GM19463 (cell line): ENCODE data around the gene OTUD7B.

Source experiments
- ATAC-seq: cut with Tn5 transposase; IDR thresholded peaks from one replicate; pipeline ENCODE4 v1.9.1; 2021; ENCODE audit warnings: mild to moderate bottlenecking, moderate library complexity; ENCODE audit not compliant: unreplicated experiment

Gene OTUD7B

DNA sequence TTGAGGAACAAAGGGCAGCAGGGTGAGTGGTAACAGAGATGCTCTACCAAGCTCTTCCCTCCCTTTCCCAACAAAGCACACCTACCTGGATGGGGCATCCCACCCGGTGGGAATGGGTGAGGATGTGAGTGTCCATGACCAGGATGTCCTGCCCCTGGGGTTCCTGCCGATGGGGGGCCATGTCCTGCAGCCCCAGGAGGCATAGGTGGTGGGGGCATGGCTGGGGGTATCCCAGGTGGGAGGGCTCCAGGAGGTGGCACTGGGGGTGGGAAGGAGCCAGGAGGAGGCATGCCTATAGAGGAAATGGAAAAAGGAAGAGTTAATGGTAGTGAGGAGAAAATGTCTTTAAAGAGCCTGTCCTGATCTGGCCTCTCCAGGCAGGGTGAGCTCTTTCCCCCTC is 84.8 kb downstream of the OTUD7B start:
- no peak for ATAC-seq

DNA sequence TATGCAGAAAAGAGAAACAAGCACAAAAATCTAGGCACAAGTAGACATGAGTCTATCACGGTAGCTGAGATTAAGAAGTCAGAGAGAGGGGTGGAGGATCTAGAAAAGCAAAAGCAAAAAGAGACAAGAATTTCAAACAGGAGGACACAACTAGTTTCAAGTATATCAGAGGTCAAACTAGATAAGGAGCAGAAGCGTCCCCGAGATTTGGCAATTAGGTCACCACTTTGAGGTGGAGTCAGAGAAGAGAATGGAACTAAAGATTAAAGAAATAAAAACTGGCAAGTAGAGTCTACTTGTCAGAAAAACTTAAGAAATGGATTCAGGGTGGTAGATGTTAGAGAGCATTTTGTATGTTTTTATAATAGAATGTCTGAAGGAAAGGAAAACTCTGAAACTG is 85.2 kb downstream of the OTUD7B start:
- no peak for ATAC-seq

GRCh38 chr1:149923626-149924025 is 86.9 kb downstream of the OTUD7B start:
- no peak for ATAC-seq

DNA sequence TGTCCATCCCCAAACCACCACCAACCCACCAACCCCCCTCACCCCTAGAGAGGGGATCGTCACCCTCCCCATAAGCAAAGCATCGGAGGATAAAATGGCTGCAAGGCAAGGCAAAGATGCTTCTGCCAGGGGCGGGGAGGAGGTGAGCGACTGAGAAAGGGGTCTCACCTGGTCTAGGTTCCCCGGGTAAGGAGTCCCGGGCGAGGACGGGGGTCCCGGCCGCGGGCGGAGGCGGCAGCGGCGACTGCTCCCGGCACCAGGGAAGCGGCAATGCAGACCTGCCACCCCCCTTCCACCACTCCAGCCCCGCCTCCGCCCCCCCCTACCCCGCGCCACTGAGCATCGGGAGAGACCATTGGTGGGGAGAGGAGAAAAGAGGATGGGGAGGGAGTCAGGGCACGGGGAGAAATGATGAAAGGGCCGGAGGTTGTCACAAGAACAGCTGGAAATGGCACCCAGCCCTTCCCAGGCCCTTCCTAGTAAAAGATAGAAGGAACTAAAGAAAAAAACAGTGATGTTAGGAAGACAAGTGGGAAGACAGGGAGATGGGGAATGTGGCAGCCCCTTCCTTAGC is 92.9 kb downstream of the OTUD7B start, which contains the start of gene SV2A:
TSS of gene SV2A (minus strand) at position 274 of the 574 bp plus-strand sequence. CDS start 4,004 bp downstream, outside the sequence.
- ATAC-seq: no peak

DNA sequence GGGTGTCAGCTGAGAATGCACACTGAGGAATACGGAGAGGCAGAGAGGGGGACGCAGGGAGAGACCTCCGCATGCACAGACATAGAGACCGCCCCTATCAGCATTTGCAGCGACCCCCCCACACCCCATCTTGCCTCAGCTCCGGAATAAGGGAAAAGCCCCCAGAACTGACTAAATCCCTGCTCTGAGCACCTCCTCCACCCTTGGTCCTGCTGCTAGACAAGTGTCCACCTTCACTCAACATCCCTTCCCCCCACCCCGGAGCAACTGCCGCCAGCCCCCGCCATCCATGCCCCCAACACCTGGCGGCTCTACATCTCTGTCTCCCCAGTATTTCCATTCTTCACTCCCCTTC is 93.7 kb downstream of the OTUD7B start:
- ATAC-seq: no peak

DNA sequence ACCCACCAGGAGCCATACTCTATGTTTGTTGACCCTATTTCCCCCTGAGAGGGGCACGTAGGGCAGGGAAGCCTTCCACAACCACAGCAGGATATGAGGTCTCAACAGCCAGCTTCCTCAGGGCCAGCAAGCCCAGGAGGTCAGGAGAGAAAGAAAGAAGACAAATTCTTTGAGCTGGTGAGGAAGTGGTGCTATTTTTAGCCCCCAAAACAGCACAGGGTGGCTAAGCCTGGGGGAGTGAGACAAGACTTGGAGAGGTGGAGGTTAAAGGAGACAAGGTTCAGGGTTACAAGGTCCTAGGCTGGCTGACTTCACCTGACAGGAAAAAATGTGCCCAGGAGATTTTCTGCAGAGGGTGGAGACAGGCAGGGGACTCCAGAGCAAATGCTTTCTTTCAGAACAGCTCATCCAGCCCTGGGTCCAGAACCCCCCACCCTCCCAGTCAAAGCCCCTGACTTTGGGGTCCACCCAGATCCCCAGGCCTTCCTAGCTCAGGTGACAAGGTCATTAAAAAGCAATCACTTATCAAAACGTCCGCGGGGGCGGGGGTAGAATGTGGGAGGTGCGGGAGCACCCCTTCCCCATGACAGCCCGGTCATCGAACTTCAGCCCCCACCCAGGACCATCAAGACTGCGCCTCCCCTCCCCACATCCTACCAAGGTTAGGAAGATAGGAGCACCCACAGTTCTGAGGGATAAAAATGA is 94.2 kb downstream of the OTUD7B start:
- ATAC-seq: no peak

GRCh38 chr1:149915429-149916192 is 94.9 kb downstream of the OTUD7B start:
- ATAC-seq: no peak

DNA sequence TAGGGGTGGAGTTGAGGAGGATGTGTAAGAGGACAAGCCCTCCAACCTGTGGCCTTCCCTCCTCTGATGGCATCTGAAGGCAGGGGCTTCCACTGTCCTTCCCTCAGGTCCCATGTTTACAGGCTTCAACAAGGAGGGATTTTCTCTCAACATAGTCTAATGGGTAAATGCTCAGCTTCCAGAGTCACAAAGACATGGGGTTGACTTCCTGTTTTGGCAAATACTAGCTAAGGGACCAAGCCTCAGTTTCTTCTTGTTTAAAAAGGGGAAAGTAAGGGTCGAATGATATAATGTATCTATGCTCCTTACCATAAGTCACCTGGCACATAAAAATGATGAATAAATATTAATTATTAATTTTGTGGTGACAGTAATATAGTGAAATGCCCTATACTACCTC is 96.0 kb downstream of the OTUD7B start:
- ATAC-seq: no peak

- ATAC-seq: no peak
Measured at GRCh38 chr1:149906570-149907075, 103.9 kb downstream of the OTUD7B start.

- ATAC-seq: no peak
Measured at GRCh38 chr1:149903836-149904491, 106.6 kb downstream of the OTUD7B start.

DNA sequence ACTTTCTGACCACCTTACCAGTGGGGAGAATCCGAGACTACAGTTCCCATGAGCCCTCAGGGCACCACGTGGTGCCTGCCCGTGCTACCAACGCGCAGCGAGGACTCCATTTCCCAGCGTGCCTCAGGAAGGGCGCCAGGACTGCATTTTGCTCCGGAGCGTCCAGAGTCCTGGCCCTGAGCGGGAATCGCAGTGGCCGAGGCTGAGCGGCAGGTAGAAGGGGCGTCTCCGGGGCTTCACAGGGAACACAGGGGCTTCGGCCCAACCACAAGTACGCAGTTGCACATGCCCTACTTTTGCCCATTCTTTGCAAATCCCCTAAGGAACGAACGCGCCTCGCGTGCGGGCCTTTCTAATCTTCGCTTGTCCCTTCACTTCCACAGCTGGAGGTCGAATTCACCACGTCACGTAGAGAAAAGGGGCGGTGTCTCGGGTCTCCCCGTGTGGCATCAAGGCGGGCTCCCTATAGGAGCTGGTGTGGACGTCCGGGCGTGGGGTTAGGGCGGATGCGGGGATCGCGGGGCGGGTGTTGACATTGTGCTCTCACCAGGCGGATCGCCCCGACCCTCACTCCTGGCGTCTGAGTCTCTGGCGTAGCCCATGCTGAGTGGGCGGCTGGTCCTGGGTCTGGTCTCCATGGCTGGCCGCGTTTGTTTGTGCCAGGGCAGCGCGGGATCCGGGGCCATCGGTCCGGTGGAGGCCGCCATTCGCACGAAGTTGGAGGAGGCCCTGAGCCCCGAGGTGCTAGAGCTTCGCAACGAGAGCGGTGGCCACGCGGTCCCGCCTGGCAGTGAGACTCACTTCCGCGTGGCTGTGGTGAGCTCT is 110.9 kb downstream of the OTUD7B start, which contains the start of gene BOLA1:
TSS of gene BOLA1 (plus strand) at position 109 of the 825 bp plus-strand sequence. CDS start at position 601, 492 bp downstream.
- ATAC-seq: peak; percentile 97

- ATAC-seq: no peak
Measured at GRCh38 chr1:149896575-149896974, 114.0 kb downstream of the OTUD7B start.

- ATAC-seq: no peak
Measured at GRCh38 chr1:149888999-149889289, 121.6 kb downstream of the OTUD7B start.

DNA sequence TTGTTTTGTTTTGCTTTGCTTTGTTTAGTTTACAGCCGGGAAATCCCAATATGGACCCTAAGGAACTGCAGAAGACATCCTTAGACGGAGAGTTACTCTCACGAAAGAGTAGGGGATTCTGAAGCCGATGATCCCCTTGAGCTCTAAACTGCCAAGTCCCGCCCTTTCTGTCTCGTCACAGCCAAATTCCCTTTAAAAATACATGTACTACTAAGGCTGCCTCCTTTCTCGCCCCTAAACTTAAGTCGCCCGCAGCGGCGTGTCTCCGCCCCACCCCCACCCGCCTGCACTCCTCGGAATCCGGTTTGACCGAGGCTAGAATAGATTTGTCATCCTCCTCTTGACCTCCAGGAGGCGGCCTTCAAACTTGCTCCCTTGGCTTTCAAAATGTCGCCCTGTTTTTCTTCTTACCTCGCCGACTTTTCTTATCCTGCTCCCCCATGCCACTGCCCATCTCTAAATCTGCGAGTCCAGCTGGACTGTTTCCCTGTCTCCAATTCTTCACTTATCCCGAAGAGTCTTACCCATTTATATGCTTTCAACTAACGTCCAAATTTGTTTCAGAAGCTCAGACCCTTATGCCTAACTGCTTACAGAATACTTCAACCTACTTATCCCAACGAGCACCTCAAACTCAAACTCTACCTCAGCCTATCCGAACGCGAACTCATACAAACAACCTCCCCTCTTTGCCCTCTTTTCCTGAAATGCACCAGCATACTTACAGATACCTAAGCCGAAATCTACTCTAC is 122.1 kb downstream of the OTUD7B start:
- peak; percentile 14 for ATAC-seq
